Activated T-helper 2 cell treated with anti-CD3 and anti-CD28 coated beads, Interferon-gamma antibody, Interleukin-2, Interleukin-4, amounts not matched to agents 10 μg/mL and 5 μg/mL and 100 μg/mL, durations not matched to agents 14 hours and 24 hours and 36 hours (primary cell): Measurements from ENCODE around the gene PRRX1. TPM values are rescaled to one million over a fixed set of nuclear protein-coding genes. Genes with fewer than 3 reads are reported as not detected.

Experiments used
- DNase-seq: peaks from one replicate; pipeline ENCODE4 v3.0.0; 2021; ENCODE audit warnings: low spot score
- H3K27ac Mint-ChIP-seq: one replicate; pipeline ENCODE4 v1.8.0; 2021; ENCODE audit warnings: mixed read lengths
- H3K27me3 Mint-ChIP-seq: one replicate; pipeline ENCODE4 v1.8.0; 2021; ENCODE audit warnings: low read depth, mixed read lengths
- H3K36me3 Mint-ChIP-seq: one replicate; pipeline ENCODE4 v1.8.0; 2021; ENCODE audit warnings: low read depth, mixed read lengths
- H3K4me1 Mint-ChIP-seq: one replicate; pipeline ENCODE4 v1.8.0; 2021; ENCODE audit warnings: low read depth, mixed read lengths
- H3K4me3 Mint-ChIP-seq: one replicate; pipeline ENCODE4 v1.8.0; 2021; ENCODE audit warnings: low read depth, mild to moderate bottlenecking, moderate library complexity, mixed read lengths
- H3K9me3 Mint-ChIP-seq: one replicate; pipeline ENCODE4 v1.8.0; 2021; ENCODE audit warnings: mixed read lengths
- intact Hi-C: fragments of 100-400 bp; cut with micrococcal nuclease; formaldehyde crosslinking; loops from one replicate; pipeline ENCODE4 v1.15.1; 2023
- total RNA-seq: library from RNA; stranded (reverse); gene quantifications from 2 replicates; pipeline ENCODE4 v1.2.3, GENCODE V29; 2022

The PRRX1 gene
- total RNA-seq, 1 donor from 2014 or later, result not detected

- intact Hi-C loops, result loop anchor here (5.0 kb wide), 1 partner anchor 627 kb away; the partner anchor contains the start of gene FMO4
- H3K36me3 Mint-ChIP-seq, result no peaks in the 10 kb centered on the region
Measured at GRCh38 chr1:170685166-170685565, 21.2 kb downstream of the PRRX1 start.

GRCh38 chr1:170686291-170686690, 22.4 kb downstream of the PRRX1 start:
- H3K4me1 Mint-ChIP-seq, result peaks cover 4% of the 10 kb centered on the region
- H3K36me3 Mint-ChIP-seq, result no peaks in the 10 kb centered on the region
- peaks cover 9% of the 10 kb centered on the region for H3K27me3 Mint-ChIP-seq
- H3K27ac Mint-ChIP-seq, result no peak overlapping the region
- H3K9me3 Mint-ChIP-seq, result no peaks in the 10 kb centered on the region
- intact Hi-C loops, result loop anchor here (5.0 kb wide), 1 partner anchor 626 kb away; the partner anchor contains the start of gene FMO4
- no peak for DNase-seq
- H3K4me3 Mint-ChIP-seq, result no peak overlapping the region

More at GRCh38 chr1:170685166-170685565, 21.2 kb downstream of the PRRX1 start:
- H3K9me3 Mint-ChIP-seq, result no peaks in the 10 kb centered on the region
- DNase-seq, result no peak
- H3K27ac Mint-ChIP-seq, result no peak overlapping the region
- H3K27me3 Mint-ChIP-seq, result peaks cover 11% of the 10 kb centered on the region
- peaks cover 4% of the 10 kb centered on the region for H3K4me1 Mint-ChIP-seq
- no peak overlapping the region for H3K4me3 Mint-ChIP-seq

GRCh38 chr1:170687621-170688020, 23.7 kb downstream of the PRRX1 start:
- no peak for DNase-seq
- Mint-ChIP-seq H3K27ac (no peak overlapping the region), H3K27me3 (peaks cover 9% of the 10 kb centered on the region), H3K4me1 (peaks cover 4% of the 10 kb centered on the region), H3K9me3 (no peaks in the 10 kb centered on the region), H3K4me3 (no peak overlapping the region), H3K36me3 (no peaks in the 10 kb centered on the region)
- intact Hi-C loops, result loop anchor here (5.0 kb wide), 1 partner anchor 625 kb away; the partner anchor contains the start of gene FMO4

GRCh38 chr1:170691258-170691657, 27.3 kb downstream of the PRRX1 start:
- Mint-ChIP-seq H3K9me3 (no peaks in the 10 kb centered on the region), H3K4me1 (peaks cover 4% of the 10 kb centered on the region), H3K27me3 (peaks cover 7% of the 10 kb centered on the region), H3K27ac (no peak overlapping the region), H3K36me3 (no peaks in the 10 kb centered on the region), H3K4me3 (no peak overlapping the region)
- DNase-seq, result no peak
- intact Hi-C loops, result loop anchor here (5.0 kb wide), 1 partner anchor 236 kb away; no protein-coding TSS in a partner anchor

GRCh38 chr1:170692866-170693575, 29.1 kb downstream of the PRRX1 start:
- H3K4me3 Mint-ChIP-seq, result no peak overlapping the region
- H3K36me3 Mint-ChIP-seq, result no peaks in the 10 kb centered on the region
- peaks cover 7% of the 10 kb centered on the region for H3K27me3 Mint-ChIP-seq
- H3K4me1 Mint-ChIP-seq, result peaks cover 4% of the 10 kb centered on the region
- H3K9me3 Mint-ChIP-seq, result no peaks in the 10 kb centered on the region
- intact Hi-C loops, result loop anchor here (5.0 kb wide), 1 partner anchor 234 kb away; no protein-coding TSS in a partner anchor
- no peak overlapping the region for H3K27ac Mint-ChIP-seq
- no peak for DNase-seq

GRCh38 chr1:170694172-170694926, 30.4 kb downstream of the PRRX1 start:
- peaks cover 7% of the 10 kb centered on the region for H3K27me3 Mint-ChIP-seq
- no peak overlapping the region for H3K27ac Mint-ChIP-seq
- DNase-seq, result no peak
- no peaks in the 10 kb centered on the region for H3K9me3 Mint-ChIP-seq
- peaks cover 2% of the 10 kb centered on the region for H3K4me1 Mint-ChIP-seq
- no peaks in the 10 kb centered on the region for H3K36me3 Mint-ChIP-seq
- H3K4me3 Mint-ChIP-seq, result no peak overlapping the region
- intact Hi-C loops, result loop anchor here (5.0 kb wide), 1 partner anchor 233 kb away; no protein-coding TSS in a partner anchor

- DNase-seq, result no peak
- H3K4me3 Mint-ChIP-seq, result no peak overlapping the region
- H3K27ac Mint-ChIP-seq, result no peak overlapping the region
- no peaks in the 10 kb centered on the region for H3K36me3 Mint-ChIP-seq
- intact Hi-C loops, result no loop called here
- H3K27me3 Mint-ChIP-seq, result peaks cover 7% of the 10 kb centered on the region
- no peaks in the 10 kb centered on the region for H3K9me3 Mint-ChIP-seq
- H3K4me1 Mint-ChIP-seq, result no peaks in the 10 kb centered on the region
Measured at GRCh38 chr1:170695955-170696590, 32.1 kb downstream of the PRRX1 start.

- peaks cover 5% of the 10 kb centered on the region for H3K27me3 Mint-ChIP-seq
- no peaks in the 10 kb centered on the region for H3K9me3 Mint-ChIP-seq
- no peaks in the 10 kb centered on the region for H3K4me1 Mint-ChIP-seq
- H3K4me3 Mint-ChIP-seq, result no peak overlapping the region
- no peak for DNase-seq
- no peaks in the 10 kb centered on the region for H3K36me3 Mint-ChIP-seq
- intact Hi-C loops, result no loop called here
- no peak overlapping the region for H3K27ac Mint-ChIP-seq
Measured at GRCh38 chr1:170696591-170697290, 32.8 kb downstream of the PRRX1 start.

GRCh38 chr1:170697316-170697715, 33.4 kb downstream of the PRRX1 start:
- Mint-ChIP-seq H3K4me1 (no peaks in the 10 kb centered on the region), H3K9me3 (no peaks in the 10 kb centered on the region), H3K27ac (no peak overlapping the region), H3K4me3 (no peak overlapping the region), H3K36me3 (no peaks in the 10 kb centered on the region), H3K27me3 (peaks cover 5% of the 10 kb centered on the region)
- intact Hi-C loops, result no loop called here
- no peak for DNase-seq

- DNase-seq, result no peak
- Mint-ChIP-seq H3K4me3 (no peak overlapping the region), H3K27ac (no peak overlapping the region), H3K27me3 (no peaks in the 10 kb centered on the region), H3K9me3 (no peaks in the 10 kb centered on the region), H3K4me1 (no peaks in the 10 kb centered on the region), H3K36me3 (no peaks in the 10 kb centered on the region)
- intact Hi-C loops, result no loop called here
Measured at GRCh38 chr1:170698301-170699275, 34.7 kb downstream of the PRRX1 start.

GRCh38 chr1:170699696-170700095, 35.8 kb downstream of the PRRX1 start:
- no peaks in the 10 kb centered on the region for H3K9me3 Mint-ChIP-seq
- no peaks in the 10 kb centered on the region for H3K27me3 Mint-ChIP-seq
- no peaks in the 10 kb centered on the region for H3K4me1 Mint-ChIP-seq
- H3K36me3 Mint-ChIP-seq, result no peaks in the 10 kb centered on the region
- DNase-seq, result no peak
- H3K27ac Mint-ChIP-seq, result no peak overlapping the region
- no peak overlapping the region for H3K4me3 Mint-ChIP-seq
- intact Hi-C loops, result no loop called here
